VCaP (cell line): ENCODE measurements around the gene MARS1.

Source experiments
- H3K27ac ChIP-seq: fragments of 450-650 bp; 2 replicates; pipeline ENCODE4 v1.5.1; 2017
- TF ChIP-seq, protein P1 (sequence below): fragments of 450-650 bp; conservative IDR thresholded peaks from 2 replicates; pipeline ENCODE4 v1.5.1; 2017; ENCODE audit warnings: mild to moderate bottlenecking, moderate library complexity

MARS1 gene

DNA sequence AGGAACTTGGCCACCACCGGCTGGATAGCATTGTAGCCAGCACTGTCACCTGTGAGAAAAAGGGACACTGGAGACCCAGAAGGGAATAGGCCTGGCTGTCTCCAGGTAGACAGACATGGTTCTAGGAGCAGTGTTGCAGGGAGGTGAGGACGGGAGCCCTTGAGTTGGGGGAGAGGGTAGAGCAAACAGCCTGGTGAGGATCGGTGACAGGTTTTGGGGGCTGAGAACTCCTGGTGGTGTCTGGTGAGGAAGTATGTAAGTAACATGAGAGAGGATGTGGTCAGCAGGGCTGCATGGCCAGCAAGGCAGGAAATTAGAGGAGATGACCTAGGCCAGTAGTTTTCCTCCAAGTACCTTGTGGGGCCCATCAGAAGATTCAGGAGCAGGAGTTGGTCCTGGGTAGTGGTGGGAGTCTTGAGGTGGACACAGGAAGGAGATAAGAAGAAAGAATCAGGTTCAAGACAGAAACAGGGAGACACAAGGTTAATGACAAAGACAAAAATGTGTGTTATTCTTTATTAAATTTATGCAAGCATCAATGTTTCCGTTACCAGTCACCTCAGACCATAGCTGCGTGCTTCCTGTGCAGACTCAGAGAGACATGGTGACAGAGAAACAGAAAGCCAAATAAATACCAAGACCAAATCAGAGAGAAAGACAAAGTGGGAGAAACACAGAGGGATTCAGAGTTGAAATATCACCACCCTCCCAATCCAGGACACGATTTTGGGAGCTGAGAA lies 8.3 kb upstream of the MARS1 start, which contains the start of gene ARHGAP9:
Gene ARHGAP9 (minus strand): TSS at position 491 of the 740 bp plus-strand sequence. CDS start 460 bp downstream, at position 31.
- TF ChIP-seq, protein P1, sequence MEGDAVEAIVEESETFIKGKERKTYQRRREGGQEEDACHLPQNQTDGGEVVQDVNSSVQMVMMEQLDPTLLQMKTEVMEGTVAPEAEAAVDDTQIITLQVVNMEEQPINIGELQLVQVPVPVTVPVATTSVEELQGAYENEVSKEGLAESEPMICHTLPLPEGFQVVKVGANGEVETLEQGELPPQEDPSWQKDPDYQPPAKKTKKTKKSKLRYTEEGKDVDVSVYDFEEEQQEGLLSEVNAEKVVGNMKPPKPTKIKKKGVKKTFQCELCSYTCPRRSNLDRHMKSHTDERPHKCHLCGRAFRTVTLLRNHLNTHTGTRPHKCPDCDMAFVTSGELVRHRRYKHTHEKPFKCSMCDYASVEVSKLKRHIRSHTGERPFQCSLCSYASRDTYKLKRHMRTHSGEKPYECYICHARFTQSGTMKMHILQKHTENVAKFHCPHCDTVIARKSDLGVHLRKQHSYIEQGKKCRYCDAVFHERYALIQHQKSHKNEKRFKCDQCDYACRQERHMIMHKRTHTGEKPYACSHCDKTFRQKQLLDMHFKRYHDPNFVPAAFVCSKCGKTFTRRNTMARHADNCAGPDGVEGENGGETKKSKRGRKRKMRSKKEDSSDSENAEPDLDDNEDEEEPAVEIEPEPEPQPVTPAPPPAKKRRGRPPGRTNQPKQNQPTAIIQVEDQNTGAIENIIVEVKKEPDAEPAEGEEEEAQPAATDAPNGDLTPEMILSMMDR: no peak
- H3K27ac ChIP-seq: no peak within 1 kb of the TSS

DNA sequence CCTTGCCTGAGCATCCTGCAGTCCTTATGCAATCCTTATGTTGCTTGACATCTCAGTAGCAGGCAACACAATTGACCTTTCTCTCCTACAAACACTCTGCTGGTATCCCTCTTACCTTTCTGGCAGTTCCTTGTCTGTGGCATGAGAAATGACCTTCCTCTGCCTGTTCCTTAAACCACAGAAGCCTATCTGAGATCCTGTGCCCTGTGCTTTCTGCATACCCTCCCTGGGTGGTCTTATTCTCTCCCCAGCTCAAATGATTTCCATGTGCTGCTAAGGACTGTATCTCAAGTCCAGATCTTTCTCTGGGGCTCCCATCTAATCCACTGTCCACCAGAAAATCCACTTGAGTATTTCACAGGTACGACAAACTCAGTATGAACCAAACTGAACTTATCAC lies 6.2 kb upstream of the MARS1 start:
- TF ChIP-seq, protein P1: no peak
- no peak overlapping the region for H3K27ac ChIP-seq

DNA sequence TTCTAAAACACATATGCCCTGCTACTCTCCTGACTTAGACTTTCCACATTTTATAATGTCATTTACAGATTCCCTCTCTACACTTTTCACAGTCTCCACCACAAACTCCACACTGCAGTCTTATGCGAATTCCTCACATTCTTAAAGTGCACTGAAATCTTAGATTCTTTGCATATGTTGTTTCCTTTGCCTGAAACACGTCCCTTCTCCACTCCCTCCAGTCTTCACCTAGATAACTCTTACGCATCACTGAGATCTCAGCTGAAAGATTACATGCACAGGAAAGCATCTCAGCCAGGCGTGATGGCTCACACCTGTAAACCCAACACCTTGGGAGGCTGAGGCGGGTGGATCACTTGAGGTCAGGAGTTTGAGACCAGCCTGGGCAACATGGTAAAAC lies 4.4 kb upstream of the MARS1 start:
- TF ChIP-seq, protein P1: no peak

DNA sequence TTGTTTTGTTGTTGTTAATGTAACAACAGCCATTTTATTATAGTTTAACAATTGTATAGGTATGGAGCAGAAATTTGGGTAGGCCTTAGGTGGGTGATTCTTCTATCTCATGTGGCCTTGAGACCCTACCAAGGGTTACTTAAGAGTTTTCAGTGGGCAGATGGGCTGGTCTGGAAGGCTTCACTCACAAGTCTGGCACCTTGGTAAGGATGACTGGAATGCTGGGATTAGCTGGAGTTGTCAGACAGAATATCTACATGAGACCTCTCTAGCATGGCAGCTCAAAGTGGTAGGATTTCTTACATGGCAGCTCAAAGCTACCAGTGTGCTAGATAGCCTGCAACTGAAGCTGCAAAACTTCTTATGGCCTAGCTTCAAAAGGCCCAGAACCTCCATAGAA lies 2.2 kb upstream of the MARS1 start:
- TF ChIP-seq, protein P1: no peak
- no peak overlapping the region for H3K27ac ChIP-seq

More for the DNA sequence above, 4.4 kb upstream of the MARS1 start:
- no peak overlapping the region for H3K27ac ChIP-seq

DNA sequence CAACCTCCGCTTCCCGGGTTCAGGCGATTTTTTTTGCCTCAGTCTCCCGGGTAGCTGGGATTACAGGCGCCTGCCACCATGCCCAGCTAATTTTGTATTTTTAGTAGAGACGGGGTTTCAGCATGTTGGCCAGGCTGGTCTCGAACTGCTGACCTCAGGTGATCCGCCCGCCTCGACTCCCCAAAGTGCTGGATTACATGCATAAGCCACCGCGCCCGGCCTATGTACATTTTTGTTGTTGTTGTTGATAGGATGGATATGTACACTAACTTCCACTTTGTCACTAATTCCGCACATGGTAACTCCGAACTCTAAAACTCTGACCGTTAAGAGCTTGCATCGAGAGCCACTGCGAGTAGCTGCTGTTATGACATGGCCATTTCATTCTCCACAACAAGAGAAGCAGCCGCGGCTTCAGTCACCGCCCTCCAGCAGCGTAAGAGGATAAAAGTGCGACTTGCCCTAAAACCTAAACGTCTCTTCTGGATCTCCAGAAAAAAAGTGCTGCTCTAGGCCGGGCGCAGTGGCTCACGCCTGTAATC lies 742 bp upstream of the MARS1 start:
- TF ChIP-seq, protein P1: no peak
- H3K27ac ChIP-seq: peak overlapping the region; percentile 87

DNA sequence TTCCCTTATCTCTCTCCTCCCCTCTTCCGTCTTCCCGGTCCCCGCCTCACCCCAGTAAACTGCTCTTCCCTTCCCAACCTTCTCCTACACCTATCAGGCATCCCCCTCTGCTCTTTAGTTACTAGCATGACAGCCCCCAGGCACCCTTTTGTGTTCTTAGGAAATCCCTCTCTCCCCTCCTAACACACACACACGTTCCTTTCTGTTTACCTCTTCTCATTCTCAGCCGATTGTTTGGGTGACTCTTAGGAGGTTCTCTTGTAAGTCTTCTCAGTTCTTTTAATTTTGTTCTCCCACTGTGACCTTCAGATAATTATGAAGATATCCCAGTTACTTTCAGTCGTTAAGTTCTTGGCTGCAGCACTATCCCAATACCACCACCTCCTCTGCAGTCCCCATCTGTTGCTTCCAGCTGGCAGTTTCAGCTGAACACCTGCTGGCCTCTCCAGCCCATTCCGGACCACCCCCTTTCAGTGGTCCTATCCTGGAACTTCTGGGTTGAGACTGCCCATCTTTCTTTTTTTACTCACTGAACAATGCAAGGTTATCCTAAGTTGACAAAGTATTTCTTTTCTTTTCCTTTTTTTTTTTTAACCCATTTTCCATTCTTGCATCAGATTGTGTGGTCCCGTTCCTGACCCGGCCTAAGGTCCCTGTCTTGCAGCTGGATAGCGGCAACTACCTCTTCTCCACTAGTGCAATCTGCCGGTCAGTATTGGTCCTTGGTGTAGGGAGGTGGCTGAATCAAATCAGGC lies 711 bp downstream of the MARS1 start:
- peak overlapping the region; percentile 87 for H3K27ac ChIP-seq
- TF ChIP-seq, protein P1: no peak

DNA sequence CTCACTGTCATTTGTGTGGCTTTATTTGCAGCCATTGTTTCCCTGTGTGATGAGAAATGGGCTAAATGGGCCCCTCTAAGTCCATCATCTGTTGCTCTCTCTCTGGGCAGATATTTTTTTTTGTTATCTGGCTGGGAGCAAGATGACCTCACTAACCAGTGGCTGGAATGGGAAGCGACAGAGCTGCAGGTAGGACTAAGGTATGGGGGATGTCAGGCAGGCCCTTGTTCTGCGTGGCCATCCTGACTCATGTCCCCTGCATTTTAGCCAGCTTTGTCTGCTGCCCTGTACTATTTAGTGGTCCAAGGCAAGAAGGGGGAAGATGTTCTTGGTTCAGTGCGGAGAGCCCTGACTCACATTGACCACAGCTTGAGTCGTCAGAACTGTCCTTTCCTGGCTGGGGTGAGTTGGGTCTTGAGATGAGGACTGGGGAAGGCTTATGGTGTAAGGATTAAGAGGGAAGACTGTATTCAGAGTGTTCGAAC lies 1.3 kb downstream of the MARS1 start:
- TF ChIP-seq, protein P1: no peak
- peak overlapping the region; percentile 87 for H3K27ac ChIP-seq
